ENCODE results near the gene SEMA3E.

Gene SEMA3E

GRCh38 chr7:83617858-83618257 lies 31.1 kb downstream of the SEMA3E start:
- Histone ChIP-seq H3K4me2 (ENCODE audit: low read length) (no peak overlapping the region), H3F3A (ENCODE audit: insufficient read depth, low read length) (no peaks in the 10 kb centered on the region), H3K27me3 (ENCODE audit: insufficient read depth, low read length) (no peaks in the 10 kb centered on the region), H3K27ac (ENCODE audit: low read depth, low read length, poor library complexity, severe bottlenecking) (no peak overlapping the region), H3K9ac (ENCODE audit: low read length) (no peak overlapping the region), H3K9me2 (ENCODE audit: low read depth, low read length) (no peaks in the 10 kb centered on the region), H2AFZ (ENCODE audit: low read length) (no peak overlapping the region), H3K4me3 (ENCODE audit: low read depth, low read length, poor library complexity, severe bottlenecking) (no peak overlapping the region), H3K79me2 (ENCODE audit: insufficient read depth, low read length) (no peaks in the 10 kb centered on the region), H4K20me1 (ENCODE audit: insufficient read depth, low read length) (no peaks in the 10 kb centered on the region), H3K9me3 (ENCODE audit: low read length) (no peaks in the 10 kb centered on the region), H3K4me1 (ENCODE audit: insufficient read depth, low read length, severe bottlenecking) (no peaks in the 10 kb centered on the region), H3K36me3 (ENCODE audit: insufficient read depth, low read length) (no peaks in the 10 kb centered on the region)
- TF ChIP-seq, protein P1, sequence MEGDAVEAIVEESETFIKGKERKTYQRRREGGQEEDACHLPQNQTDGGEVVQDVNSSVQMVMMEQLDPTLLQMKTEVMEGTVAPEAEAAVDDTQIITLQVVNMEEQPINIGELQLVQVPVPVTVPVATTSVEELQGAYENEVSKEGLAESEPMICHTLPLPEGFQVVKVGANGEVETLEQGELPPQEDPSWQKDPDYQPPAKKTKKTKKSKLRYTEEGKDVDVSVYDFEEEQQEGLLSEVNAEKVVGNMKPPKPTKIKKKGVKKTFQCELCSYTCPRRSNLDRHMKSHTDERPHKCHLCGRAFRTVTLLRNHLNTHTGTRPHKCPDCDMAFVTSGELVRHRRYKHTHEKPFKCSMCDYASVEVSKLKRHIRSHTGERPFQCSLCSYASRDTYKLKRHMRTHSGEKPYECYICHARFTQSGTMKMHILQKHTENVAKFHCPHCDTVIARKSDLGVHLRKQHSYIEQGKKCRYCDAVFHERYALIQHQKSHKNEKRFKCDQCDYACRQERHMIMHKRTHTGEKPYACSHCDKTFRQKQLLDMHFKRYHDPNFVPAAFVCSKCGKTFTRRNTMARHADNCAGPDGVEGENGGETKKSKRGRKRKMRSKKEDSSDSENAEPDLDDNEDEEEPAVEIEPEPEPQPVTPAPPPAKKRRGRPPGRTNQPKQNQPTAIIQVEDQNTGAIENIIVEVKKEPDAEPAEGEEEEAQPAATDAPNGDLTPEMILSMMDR (IDR thresholded peaks at IDR 0.05; ENCODE audit: low read length) = no peak
- TF ChIP-seq EZH2 (IDR thresholded peaks at IDR 0.05; ENCODE audit: borderline replicate concordance, low read length) = no peak

DNA sequence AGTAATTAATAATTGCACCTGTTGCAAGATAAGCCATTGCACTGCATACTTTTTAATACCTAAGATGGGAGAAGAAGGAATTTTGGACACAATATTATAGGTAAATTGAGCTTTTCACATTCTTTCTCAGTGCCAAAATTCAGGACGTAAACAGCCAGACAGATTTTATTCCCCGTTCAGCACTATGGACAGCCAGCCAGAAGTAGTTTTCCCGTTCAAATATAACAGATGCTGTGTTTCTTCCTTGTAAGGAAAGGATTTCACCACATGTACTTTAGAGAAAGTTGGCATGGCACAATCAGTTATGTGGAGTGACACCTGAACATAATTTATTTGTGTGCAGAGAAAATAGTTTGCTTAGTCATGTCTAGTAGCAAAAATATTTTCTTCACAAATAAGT lies 34.8 kb downstream of the SEMA3E start:
- H2AFZ ChIP-seq (ENCODE audit: low read length) = no peak overlapping the region
- no peak overlapping the region for H3K9ac ChIP-seq (ENCODE audit: low read length)
- no peaks in the 10 kb centered on the region for H3K27me3 ChIP-seq (ENCODE audit: insufficient read depth, low read length)
- H3K9me2 ChIP-seq (ENCODE audit: low read depth, low read length) = no peaks in the 10 kb centered on the region
- H3K79me2 ChIP-seq (ENCODE audit: insufficient read depth, low read length) = no peaks in the 10 kb centered on the region
- no peak overlapping the region for H3K4me3 ChIP-seq (ENCODE audit: low read depth, low read length, poor library complexity, severe bottlenecking)
- H3K4me2 ChIP-seq (ENCODE audit: low read length) = no peak overlapping the region
- no peaks in the 10 kb centered on the region for H3K9me3 ChIP-seq (ENCODE audit: low read length)
- no peaks in the 10 kb centered on the region for H3K36me3 ChIP-seq (ENCODE audit: insufficient read depth, low read length)
- TF ChIP-seq, protein P1 (IDR thresholded peaks at IDR 0.05; ENCODE audit: low read length) = no peak
- TF ChIP-seq EZH2 (IDR thresholded peaks at IDR 0.05; ENCODE audit: borderline replicate concordance, low read length) = no peak
- no peaks in the 10 kb centered on the region for H3K4me1 ChIP-seq (ENCODE audit: insufficient read depth, low read length, severe bottlenecking)
- H3K27ac ChIP-seq (ENCODE audit: low read depth, low read length, poor library complexity, severe bottlenecking) = no peak overlapping the region
- H3F3A ChIP-seq (ENCODE audit: insufficient read depth, low read length) = no peaks in the 10 kb centered on the region
- H4K20me1 ChIP-seq (ENCODE audit: insufficient read depth, low read length) = no peaks in the 10 kb centered on the region

GRCh38 chr7:83613232-83613631 lies 35.7 kb downstream of the SEMA3E start:
- Histone ChIP-seq H3F3A (ENCODE audit: insufficient read depth, low read length) (no peaks in the 10 kb centered on the region), H3K9me2 (ENCODE audit: low read depth, low read length) (no peaks in the 10 kb centered on the region), H3K4me3 (ENCODE audit: low read depth, low read length, poor library complexity, severe bottlenecking) (no peak overlapping the region), H3K9me3 (ENCODE audit: low read length) (no peaks in the 10 kb centered on the region), H3K79me2 (ENCODE audit: insufficient read depth, low read length) (no peaks in the 10 kb centered on the region), H3K4me2 (ENCODE audit: low read length) (no peak overlapping the region), H4K20me1 (ENCODE audit: insufficient read depth, low read length) (no peaks in the 10 kb centered on the region), H3K4me1 (ENCODE audit: insufficient read depth, low read length, severe bottlenecking) (no peaks in the 10 kb centered on the region), H3K27me3 (ENCODE audit: insufficient read depth, low read length) (no peaks in the 10 kb centered on the region), H2AFZ (ENCODE audit: low read length) (no peak overlapping the region), H3K9ac (ENCODE audit: low read length) (no peak overlapping the region), H3K36me3 (ENCODE audit: insufficient read depth, low read length) (no peaks in the 10 kb centered on the region), H3K27ac (ENCODE audit: low read depth, low read length, poor library complexity, severe bottlenecking) (no peak overlapping the region)
- TF ChIP-seq EZH2 (IDR thresholded peaks at IDR 0.05; ENCODE audit: borderline replicate concordance, low read length) = no peak
- TF ChIP-seq, protein P1 (IDR thresholded peaks at IDR 0.05; ENCODE audit: low read length) = no peak

All from OCI-LY1 (cell line).